Activated CD4-positive, alpha-beta T cell treated with anti-CD3 and anti-CD28 coated beads for 36 hours (primary cell): ENCODE results near the gene GALNT1. TPM values are rescaled to one million over a fixed set of nuclear protein-coding genes. Genes with fewer than 3 reads are reported as not detected.

Source experiments
- ATAC-seq: fragments of 200-7000 bp; cut with Tn5 transposase; one replicate; pipeline ENCODE4 v1.10.0; 2021; ENCODE audit warnings: mild to moderate bottlenecking, moderate library complexity
- CTCF ChIA-PET: fragments of 350-600 bp; sonication (Branson Sonifier 250); formaldehyde crosslinking; loops from one replicate; lab custom pipeline; 2021; ENCODE audit warnings: antibody characterized with exemption; lab: Charles Lee
- POLR2A ChIA-PET: fragments of 350-600 bp; sonication (Branson Sonifier 250); formaldehyde crosslinking; loops from one replicate; lab custom pipeline; 2021; ENCODE audit warnings: antibody characterized with exemption, inconsistent platforms; lab: Charles Lee
- DNase-seq: peaks from one replicate; pipeline ENCODE4 v3.0.0-alpha.2; 2020
- H3K27ac Mint-ChIP-seq: one replicate; pipeline ENCODE4 v1.8.0; 2021; ENCODE audit warnings: mixed read lengths
- H3K27me3 Mint-ChIP-seq: one replicate; pipeline ENCODE4 v1.8.0; 2021; ENCODE audit warnings: mixed read lengths
- H3K36me3 Mint-ChIP-seq: one replicate; pipeline ENCODE4 v1.8.0; 2021; ENCODE audit warnings: low read depth, mixed read lengths
- H3K4me1 Mint-ChIP-seq: one replicate; pipeline ENCODE4 v1.8.0; 2021; ENCODE audit warnings: mixed read lengths
- H3K4me3 Mint-ChIP-seq: one replicate; pipeline ENCODE4 v1.8.0; 2021; ENCODE audit warnings: mild to moderate bottlenecking, moderate library complexity, mixed read lengths
- H3K9me3 Mint-ChIP-seq: one replicate; pipeline ENCODE4 v1.8.0; 2021; ENCODE audit warnings: low read depth, mixed read lengths
- intact Hi-C, 2 experiments: fragments of 100-400 bp; cut with DNase I in 1 of 2; cut with micrococcal nuclease in 1 of 2; formaldehyde crosslinking; loops; one replicate each; pipeline versions ENCODE4 v1.14.2 to v1.15.1; 2022 to 2024; cut with DNase I, micrococcal nuclease
- total RNA-seq, 2 experiments: library from RNA; stranded (reverse); gene quantifications; one replicate each; pipeline ENCODE4 v1.2.3, GENCODE V29; 2021

Gene GALNT1
- total RNA-seq, 2 experiments from 2014 or later, result 22.5 to 35.8 TPM

- intact Hi-C loops, result no loop called here
- no peak for ATAC-seq
- Mint-ChIP-seq H3K4me3 (no peak overlapping the region), H3K27me3 (no peaks in the 10 kb centered on the region), H3K27ac (no peak overlapping the region), H3K4me1 (no peaks in the 10 kb centered on the region), H3K9me3 (no peaks in the 10 kb centered on the region), H3K36me3 (peaks cover 1% of the 10 kb centered on the region)
- CTCF ChIA-PET, result no interaction called here
- POLR2A ChIA-PET, result no interaction called here
- DNase-seq, result no peak
These were observed 92.1 kb downstream of the GALNT1 start for GRCh38 chr18:35673682-35674081.

DNA sequence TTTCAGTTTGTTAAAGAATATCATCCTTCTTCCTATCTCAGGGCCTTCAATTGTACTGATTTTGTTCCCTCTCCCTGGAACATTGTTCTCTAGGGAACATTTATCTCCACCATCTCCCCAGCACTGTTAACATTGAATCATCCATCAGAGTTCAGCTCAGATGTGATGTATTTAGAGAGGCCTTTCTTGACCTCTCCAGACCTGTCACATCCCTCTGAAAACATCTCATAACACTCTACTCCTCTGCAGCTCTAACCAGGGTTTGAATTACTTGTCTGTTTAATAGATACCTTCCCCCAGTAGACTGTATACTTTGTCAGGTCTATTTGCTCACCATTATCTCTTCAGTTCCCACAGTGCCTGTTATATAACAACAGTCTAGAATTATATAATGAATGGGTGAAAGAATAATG lies 98.6 kb downstream of the GALNT1 start:
- DNase-seq, result no peak
- ChIA-PET CTCF (no interaction called here), POLR2A (no interaction called here)
- no peaks in the 10 kb centered on the region for H3K4me1 Mint-ChIP-seq
- H3K9me3 Mint-ChIP-seq, result no peaks in the 10 kb centered on the region
- H3K27me3 Mint-ChIP-seq, result no peaks in the 10 kb centered on the region
- peaks cover 9% of the 10 kb centered on the region for H3K36me3 Mint-ChIP-seq
- H3K27ac Mint-ChIP-seq, result no peak overlapping the region
- ATAC-seq, result no peak
- H3K4me3 Mint-ChIP-seq, result no peak overlapping the region
- intact Hi-C loops, result no loop called here

DNA sequence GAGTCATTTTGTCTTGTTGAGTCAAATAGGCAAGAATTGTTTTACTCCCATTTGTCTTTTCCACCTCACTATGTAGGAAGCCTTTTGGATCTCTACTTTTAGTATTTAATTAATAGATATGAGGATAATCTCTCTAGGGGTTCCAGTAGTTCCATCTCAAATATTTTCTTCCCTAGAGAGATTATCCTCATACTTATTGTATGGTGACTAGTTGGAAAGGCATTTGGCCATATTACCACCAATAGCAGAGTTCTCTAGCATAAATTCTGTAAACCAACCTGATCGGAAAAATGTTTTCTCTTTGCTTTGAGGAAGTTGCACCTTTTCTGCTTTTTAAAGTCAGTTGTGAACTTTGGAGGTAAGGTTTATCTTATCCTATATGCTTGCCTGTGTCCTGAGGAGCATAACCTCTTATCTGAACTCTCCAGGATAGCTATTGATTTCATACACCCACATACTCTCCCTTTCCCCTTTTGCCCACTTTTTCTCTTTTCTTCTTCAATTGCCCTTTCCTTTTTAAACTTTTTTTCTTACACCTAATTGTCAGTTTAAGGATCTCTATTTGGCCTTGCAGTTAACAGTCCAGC lies 100.8 kb downstream of the GALNT1 start:
- Mint-ChIP-seq H3K4me1 (no peaks in the 10 kb centered on the region), H3K27ac (no peak overlapping the region), H3K9me3 (no peaks in the 10 kb centered on the region), H3K4me3 (no peak overlapping the region), H3K36me3 (peaks cover 14% of the 10 kb centered on the region), H3K27me3 (no peaks in the 10 kb centered on the region)
- POLR2A ChIA-PET, result no interaction called here
- DNase-seq (no peak), ATAC-seq (no peak)
- CTCF ChIA-PET, result interaction anchor here (0.7 kb wide), 1 partner anchor 123 kb away, joined by 3 read pairs; no protein-coding TSS in a partner anchor
- intact Hi-C loops, result no loop called here

GRCh38 chr18:35683021-35683420 lies 101.5 kb downstream of the GALNT1 start:
- no peaks in the 10 kb centered on the region for H3K4me1 Mint-ChIP-seq
- intact Hi-C loops, result no loop called here

GRCh38 chr18:35688757-35689156 lies 107.2 kb downstream of the GALNT1 start:
- no peak overlapping the region for H3K4me3 Mint-ChIP-seq
- H3K4me1 Mint-ChIP-seq, result no peaks in the 10 kb centered on the region
- ChIA-PET POLR2A (no interaction called here), CTCF (no interaction called here)
- H3K9me3 Mint-ChIP-seq, result no peaks in the 10 kb centered on the region
- intact Hi-C loops, result no loop called here
- H3K36me3 Mint-ChIP-seq, result peaks cover 16% of the 10 kb centered on the region
- DNase-seq (no peak), ATAC-seq (no peak)
- H3K27ac Mint-ChIP-seq, result no peak overlapping the region
- H3K27me3 Mint-ChIP-seq, result no peaks in the 10 kb centered on the region

More at GRCh38 chr18:35683021-35683420, 101.5 kb downstream of the GALNT1 start:
- H3K27me3 Mint-ChIP-seq, result no peaks in the 10 kb centered on the region
- no peak for ATAC-seq
- DNase-seq, result no peak
- H3K27ac Mint-ChIP-seq, result no peak overlapping the region
- H3K4me3 Mint-ChIP-seq, result no peak overlapping the region
- ChIA-PET CTCF (interaction anchor here (0.7 kb wide), 1 partner anchor 124 kb away, joined by 3 read pairs; no protein-coding TSS in a partner anchor), POLR2A (no interaction called here)
- H3K36me3 Mint-ChIP-seq, result peaks cover 16% of the 10 kb centered on the region
- no peaks in the 10 kb centered on the region for H3K9me3 Mint-ChIP-seq

DNA sequence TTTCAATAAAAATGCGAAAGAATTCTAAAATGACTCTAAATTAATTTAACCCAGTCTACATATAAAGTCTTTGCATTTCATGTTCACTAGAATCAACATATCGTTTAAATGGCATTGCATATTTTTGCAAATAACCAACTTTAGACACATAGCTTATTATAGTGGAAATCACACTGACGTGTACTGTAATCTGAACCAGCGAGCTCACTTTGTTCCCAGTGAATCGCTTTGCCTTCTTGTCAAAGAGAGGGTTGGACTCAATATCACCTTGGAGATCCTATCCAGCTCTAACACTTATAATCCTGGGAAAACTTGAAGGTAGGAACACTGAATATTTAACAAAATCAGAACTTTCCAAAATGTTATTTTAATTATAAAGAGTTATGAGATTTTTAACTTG lies 108.2 kb downstream of the GALNT1 start:
- no peak overlapping the region for H3K27ac Mint-ChIP-seq
- H3K4me1 Mint-ChIP-seq, result no peaks in the 10 kb centered on the region
- no peak overlapping the region for H3K4me3 Mint-ChIP-seq
- POLR2A ChIA-PET, result no interaction called here
- CTCF ChIA-PET, result no interaction called here
- ATAC-seq (no peak), DNase-seq (no peak)
- H3K27me3 Mint-ChIP-seq, result no peaks in the 10 kb centered on the region
- intact Hi-C loops, result no loop called here
- no peaks in the 10 kb centered on the region for H3K9me3 Mint-ChIP-seq
- peaks cover 14% of the 10 kb centered on the region for H3K36me3 Mint-ChIP-seq

- Mint-ChIP-seq H3K36me3 (peaks cover 12% of the 10 kb centered on the region), H3K27me3 (no peaks in the 10 kb centered on the region), H3K9me3 (no peaks in the 10 kb centered on the region), H3K4me3 (no peak overlapping the region), H3K27ac (no peak overlapping the region), H3K4me1 (no peaks in the 10 kb centered on the region)
- DNase-seq, result no peak
- intact Hi-C loops, result no loop called here
- no peak for ATAC-seq
- ChIA-PET POLR2A (no interaction called here), CTCF (interaction anchor here (1.4 kb wide), 1 partner anchor 305 kb away, joined by 3 read pairs; no protein-coding TSS in a partner anchor)
These were observed 110.1 kb downstream of the GALNT1 start for GRCh38 chr18:35691625-35692024.

DNA sequence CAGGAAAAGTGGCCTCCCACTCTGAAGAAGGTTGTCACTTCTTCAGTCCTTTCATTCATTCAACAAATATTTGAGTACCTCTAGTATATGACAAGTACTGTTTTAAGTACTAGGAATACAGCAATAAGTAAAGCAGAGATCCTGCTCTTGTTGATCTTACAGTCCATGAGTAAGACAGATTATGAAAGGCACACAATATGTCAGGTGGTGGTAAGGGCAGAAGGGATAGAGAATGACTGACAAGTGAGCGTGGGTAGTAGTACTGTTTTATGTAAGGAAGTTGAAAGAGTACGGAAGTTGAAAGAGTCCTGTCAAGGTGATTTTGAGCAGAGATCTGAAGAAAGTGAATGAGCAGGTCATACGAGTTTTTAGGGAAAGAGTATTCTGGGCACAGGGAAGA lies 111.3 kb downstream of the GALNT1 start:
- Mint-ChIP-seq H3K4me1 (no peaks in the 10 kb centered on the region), H3K9me3 (no peaks in the 10 kb centered on the region), H3K36me3 (peaks cover 9% of the 10 kb centered on the region), H3K4me3 (no peak overlapping the region), H3K27me3 (no peaks in the 10 kb centered on the region), H3K27ac (no peak overlapping the region)
- no peak for DNase-seq
- intact Hi-C loops, result no loop called here
- peak; percentile 89 for ATAC-seq
- POLR2A ChIA-PET, result no interaction called here
- CTCF ChIA-PET, result no interaction called here

- Mint-ChIP-seq H3K9me3 (no peaks in the 10 kb centered on the region), H3K36me3 (peaks cover 5% of the 10 kb centered on the region), H3K4me1 (no peaks in the 10 kb centered on the region), H3K4me3 (no peak overlapping the region), H3K27ac (no peak overlapping the region), H3K27me3 (no peaks in the 10 kb centered on the region)
- ATAC-seq, result no peak
- ChIA-PET CTCF (no interaction called here), POLR2A (no interaction called here)
- intact Hi-C loops, result no loop called here
- no peak for DNase-seq
These were observed 112.3 kb downstream of the GALNT1 start for GRCh38 chr18:35693829-35694228.

DNA sequence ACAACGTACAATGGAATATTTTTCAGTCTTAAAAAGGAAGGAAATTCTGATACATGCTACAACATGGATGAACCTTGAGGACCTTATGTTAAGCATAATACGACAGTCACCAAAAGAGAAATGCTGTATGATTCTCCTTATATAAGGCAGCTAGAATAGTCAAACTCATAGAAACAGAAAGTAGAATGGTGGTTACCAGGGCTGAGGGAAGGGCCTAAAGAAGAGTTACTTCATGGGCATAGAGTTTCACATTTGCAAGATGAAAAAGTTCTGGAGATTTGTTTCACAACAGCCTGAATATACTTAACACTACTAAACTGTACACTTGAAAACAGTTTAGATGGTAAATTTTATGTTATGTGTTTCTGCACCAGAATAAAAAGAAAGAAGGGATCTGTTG lies 113.3 kb downstream of the GALNT1 start:
- Mint-ChIP-seq H3K27ac (no peak overlapping the region), H3K4me1 (no peaks in the 10 kb centered on the region), H3K27me3 (no peaks in the 10 kb centered on the region), H3K36me3 (peaks cover 10% of the 10 kb centered on the region), H3K4me3 (no peak overlapping the region), H3K9me3 (no peaks in the 10 kb centered on the region)
- ATAC-seq (no peak), DNase-seq (no peak)
- intact Hi-C loops, result no loop called here
- ChIA-PET POLR2A (no interaction called here), CTCF (no interaction called here)

DNA sequence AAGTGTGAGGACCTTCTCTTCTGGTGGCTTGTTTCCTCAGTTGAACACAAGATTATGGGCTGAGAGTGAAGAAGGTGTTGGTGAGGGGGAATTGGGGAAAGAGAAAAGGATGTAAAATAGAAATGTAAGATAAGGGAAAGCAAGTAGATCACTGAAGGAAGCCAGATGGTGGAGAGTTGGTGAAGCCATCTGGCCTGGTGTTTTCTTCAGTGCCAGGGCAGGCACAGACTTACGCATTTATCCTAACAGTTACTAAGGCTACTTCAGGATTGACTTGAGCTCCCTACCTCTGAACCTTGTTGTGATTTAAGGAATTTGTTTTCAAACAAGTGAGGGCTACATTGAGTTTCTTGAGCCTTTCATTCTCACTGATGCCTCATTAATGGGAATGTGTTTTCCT lies 113.8 kb downstream of the GALNT1 start:
- ATAC-seq (no peak), DNase-seq (no peak)
- no peak overlapping the region for H3K4me3 Mint-ChIP-seq
- ChIA-PET POLR2A (no interaction called here), CTCF (no interaction called here)
- intact Hi-C loops, result no loop called here
- no peaks in the 10 kb centered on the region for H3K9me3 Mint-ChIP-seq
- H3K4me1 Mint-ChIP-seq, result no peaks in the 10 kb centered on the region
- no peaks in the 10 kb centered on the region for H3K27me3 Mint-ChIP-seq
- H3K27ac Mint-ChIP-seq, result no peak overlapping the region
- peaks cover 11% of the 10 kb centered on the region for H3K36me3 Mint-ChIP-seq

GRCh38 chr18:35695803-35696202 lies 114.3 kb downstream of the GALNT1 start:
- intact Hi-C loops, result no loop called here
- DNase-seq, result no peak
- Mint-ChIP-seq H3K9me3 (no peaks in the 10 kb centered on the region), H3K36me3 (peaks cover 11% of the 10 kb centered on the region), H3K4me1 (no peaks in the 10 kb centered on the region), H3K4me3 (no peak overlapping the region), H3K27me3 (no peaks in the 10 kb centered on the region), H3K27ac (no peak overlapping the region)
- ChIA-PET POLR2A (no interaction called here), CTCF (no interaction called here)
- ATAC-seq, result no peak
